ENCODE measurements around the gene CCNO.

The CCNO gene

DNA sequence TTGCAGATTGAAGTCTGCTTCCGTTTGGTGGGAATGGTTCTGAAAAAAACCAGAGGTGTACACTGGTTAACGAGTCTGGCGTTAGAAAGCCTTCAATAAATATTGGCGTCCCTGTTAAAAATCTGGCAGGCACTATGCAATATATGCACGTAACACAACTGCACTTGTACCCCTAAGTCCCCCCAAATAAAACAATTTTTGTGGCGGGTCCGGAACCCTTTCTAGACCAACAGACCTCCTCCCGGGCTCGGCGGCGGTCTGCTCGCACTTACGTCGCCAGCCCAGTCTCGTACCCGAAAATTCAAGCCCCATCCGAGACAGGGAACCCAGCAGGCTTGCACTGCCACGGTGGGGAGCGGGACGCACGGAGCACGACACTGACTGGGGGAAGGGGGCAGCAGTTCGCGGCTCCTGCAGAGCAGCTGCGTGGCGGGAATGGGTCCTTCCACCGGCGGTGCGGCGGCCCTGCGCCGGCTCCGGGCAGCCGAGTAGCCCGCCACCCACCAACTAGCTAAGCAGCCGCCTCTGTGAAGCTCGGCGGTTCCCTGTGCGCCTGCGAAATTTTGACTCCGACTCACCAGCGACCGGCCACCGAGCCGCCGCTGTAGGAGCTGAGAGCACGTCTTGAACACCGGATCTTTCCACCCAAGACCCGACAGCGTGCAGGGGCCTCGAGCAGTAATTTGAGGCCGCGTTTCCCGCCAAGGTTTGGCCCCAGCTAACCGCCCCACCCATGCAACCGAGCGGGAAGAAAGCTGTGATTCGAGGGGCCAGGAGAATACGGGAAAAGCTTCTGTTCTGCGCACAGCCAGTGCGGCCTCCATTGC is 10.2 kb downstream of the CCNO start:
- no peak overlapping the region for H3K4me3 ChIP-seq (replicated peaks in 1 of 2; ENCODE audit: low read depth in 2 of 2, low read length in 2 of 2)
- TF ChIP-seq, protein P1, sequence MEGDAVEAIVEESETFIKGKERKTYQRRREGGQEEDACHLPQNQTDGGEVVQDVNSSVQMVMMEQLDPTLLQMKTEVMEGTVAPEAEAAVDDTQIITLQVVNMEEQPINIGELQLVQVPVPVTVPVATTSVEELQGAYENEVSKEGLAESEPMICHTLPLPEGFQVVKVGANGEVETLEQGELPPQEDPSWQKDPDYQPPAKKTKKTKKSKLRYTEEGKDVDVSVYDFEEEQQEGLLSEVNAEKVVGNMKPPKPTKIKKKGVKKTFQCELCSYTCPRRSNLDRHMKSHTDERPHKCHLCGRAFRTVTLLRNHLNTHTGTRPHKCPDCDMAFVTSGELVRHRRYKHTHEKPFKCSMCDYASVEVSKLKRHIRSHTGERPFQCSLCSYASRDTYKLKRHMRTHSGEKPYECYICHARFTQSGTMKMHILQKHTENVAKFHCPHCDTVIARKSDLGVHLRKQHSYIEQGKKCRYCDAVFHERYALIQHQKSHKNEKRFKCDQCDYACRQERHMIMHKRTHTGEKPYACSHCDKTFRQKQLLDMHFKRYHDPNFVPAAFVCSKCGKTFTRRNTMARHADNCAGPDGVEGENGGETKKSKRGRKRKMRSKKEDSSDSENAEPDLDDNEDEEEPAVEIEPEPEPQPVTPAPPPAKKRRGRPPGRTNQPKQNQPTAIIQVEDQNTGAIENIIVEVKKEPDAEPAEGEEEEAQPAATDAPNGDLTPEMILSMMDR (IDR thresholded peaks at IDR 0.05; ENCODE audit: low read depth, low read length), result no peak
- no peak for DNase-seq (ENCODE audit: low read depth in 2 of 2)

DNA sequence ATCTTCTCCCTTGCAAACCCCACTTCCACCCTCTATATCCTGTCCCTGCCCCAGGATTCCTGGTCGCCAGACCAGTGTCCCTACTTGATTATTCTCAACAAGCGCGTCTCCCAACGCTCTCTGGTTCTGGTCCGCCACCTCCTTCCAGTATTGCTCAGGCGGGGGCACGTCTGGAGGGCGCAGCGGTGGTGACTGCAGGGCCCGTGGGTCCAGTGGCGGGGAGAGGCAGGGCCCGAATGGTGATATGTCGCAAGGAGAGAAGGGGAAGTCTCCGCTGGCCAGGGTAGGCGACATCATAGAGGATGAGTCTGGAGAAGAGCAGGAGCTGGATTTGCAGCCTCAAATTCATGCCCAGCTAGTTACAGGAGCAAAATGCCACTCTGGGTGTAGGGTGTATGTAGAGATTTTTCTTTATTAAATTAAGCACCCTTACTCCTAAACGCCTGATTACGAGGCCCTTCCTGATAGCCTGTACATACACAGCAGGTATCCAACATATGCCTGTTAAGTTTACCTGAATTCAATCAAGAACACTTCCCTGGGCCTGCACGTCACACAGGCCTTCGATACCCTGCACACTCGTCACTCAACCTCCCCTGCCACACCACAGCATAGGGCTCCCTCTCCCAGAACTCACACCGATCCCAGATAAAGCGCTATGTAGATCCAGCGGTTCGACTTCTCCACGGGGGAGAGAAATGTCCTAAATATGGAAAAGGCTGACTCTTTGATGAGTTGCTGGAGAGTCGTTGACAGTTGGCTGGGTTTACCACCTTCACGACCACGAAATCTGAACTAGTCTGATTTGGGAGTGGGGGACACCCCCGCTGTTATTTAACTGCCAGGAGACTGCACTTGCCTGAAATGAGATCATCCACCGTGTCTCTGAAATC is 11.1 kb downstream of the CCNO start:
- no peak overlapping the region for H3K4me3 ChIP-seq (replicated peaks in 1 of 2; ENCODE audit: low read depth in 2 of 2, low read length in 2 of 2)
- DNase-seq (ENCODE audit: low read depth in 2 of 2), result no peak
- TF ChIP-seq, protein P1 (IDR thresholded peaks at IDR 0.05; ENCODE audit: low read depth, low read length), result no peak

DNA sequence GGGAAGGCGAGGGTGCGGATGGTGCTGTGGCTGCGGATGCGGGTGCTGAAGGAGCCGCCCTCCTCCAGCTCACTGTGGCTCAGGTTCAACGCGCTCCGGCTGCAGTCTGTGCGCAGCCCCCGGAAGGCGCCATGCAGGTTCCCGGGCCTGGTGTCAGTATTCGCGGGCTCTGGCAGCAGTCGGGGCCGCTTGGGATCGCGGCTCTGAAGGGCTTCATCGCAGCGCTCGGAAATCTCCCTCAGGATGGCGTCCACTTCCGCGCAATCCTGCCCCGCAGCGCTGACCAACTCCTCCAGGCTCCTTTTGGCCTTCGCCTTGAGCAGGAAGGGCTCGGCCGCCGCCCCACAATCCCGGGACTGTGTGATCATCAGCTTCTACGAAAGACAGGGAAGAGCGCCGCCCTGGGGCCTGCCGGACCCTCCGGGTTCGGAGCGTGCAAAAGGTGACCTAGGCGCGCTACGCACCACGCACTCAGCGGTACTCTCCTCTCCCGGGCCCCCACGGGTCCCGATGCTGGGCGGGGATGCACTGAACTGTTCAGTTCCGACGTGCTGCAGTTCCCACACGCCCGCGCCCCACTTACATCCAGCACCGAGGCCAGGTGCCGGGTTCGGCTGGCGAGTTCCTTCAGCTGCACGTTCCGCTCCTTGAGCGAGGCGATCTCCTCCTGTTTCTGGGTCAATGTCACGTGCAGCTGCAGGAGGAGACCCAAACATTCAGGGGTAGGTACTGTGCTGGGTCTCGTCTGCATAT is 12.8 kb downstream of the CCNO start:
- DNase-seq (ENCODE audit: low read depth in 2 of 2), result no peak
- H3K4me3 ChIP-seq (replicated peaks in 1 of 2; ENCODE audit: low read depth in 2 of 2, low read length in 2 of 2), result peak overlapping the region; percentile 32 to 35
- TF ChIP-seq, protein P1 (IDR thresholded peaks at IDR 0.05; ENCODE audit: low read depth, low read length), result no peak

DNA sequence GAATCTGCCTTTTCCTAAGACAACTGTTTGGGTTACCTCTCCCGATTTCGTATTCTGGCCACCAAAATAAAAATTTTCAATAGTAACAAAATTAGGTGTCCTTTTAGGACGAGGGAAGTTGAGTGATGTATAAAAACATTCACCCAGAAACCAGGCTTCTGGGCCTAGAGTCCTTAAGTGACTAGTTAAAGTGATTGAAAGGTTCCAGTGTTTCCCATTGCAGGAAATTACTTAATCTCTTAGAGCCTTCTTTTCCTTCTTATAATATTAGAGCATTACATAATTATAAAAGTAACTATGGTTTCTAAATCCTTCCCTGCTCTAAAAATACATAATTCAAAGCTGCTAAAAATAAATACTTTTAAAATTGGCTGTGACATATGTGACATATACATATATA is 13.6 kb downstream of the CCNO start:
- DNase-seq (ENCODE audit: low read depth in 2 of 2), result no peak
- TF ChIP-seq, protein P1 (IDR thresholded peaks at IDR 0.05; ENCODE audit: low read depth, low read length), result no peak
- no peak overlapping the region for H3K4me3 ChIP-seq (replicated peaks in 1 of 2; ENCODE audit: low read depth in 2 of 2, low read length in 2 of 2)

DNA sequence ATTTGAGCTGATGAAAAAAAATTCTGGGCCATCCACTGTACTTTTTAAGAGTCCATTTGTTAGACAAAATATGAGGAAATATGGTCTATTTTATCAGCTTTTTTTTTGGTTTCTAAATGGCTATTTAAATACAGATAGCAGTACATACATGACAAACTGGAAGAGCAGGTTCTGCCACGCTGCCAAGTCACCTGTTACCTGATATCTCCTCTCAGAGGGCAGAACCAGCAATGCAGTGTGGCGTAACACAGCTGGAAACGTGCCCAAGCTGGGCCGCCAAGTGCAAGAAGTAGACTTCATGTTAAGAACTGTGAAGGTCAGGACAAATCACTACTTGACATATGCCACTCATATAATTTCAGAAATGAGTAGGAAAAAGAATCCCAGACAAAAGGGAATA is 14.4 kb downstream of the CCNO start:
- no peak for DNase-seq (ENCODE audit: low read depth in 2 of 2)
- TF ChIP-seq, protein P1 (IDR thresholded peaks at IDR 0.05; ENCODE audit: low read depth, low read length), result no peak

DNA sequence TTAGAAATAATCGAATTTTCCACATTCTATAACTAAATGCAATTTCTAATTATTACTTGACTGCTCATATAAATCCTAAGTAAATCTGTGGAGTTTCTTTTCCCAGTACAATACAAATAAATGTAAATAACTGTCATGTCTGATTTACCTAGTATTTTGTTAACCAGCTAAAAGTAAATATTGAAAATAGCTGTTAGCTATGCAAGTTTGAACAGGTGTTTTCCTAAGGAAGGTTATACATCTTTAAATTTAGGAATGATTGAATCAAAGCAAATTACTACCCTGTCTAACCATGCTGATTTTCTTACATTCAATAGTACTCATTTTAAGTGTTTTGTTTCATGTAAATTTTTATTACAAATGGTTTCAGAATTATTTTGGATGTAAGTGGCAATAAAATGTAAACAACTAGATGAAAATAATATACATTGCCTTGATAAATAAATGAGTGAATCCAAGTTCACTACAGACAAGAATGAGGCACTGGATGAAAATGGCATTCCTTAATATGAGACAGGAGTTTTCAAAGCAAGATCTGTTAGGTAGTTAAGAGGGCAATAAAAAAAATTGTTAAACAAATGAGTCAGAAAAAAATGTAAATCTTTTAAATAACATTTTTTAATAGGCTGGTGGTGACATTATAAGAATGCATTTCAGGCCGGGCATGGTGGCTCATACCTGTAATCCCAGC is 22.1 kb downstream of the CCNO start:
- TF ChIP-seq, protein P1 (IDR thresholded peaks at IDR 0.05; ENCODE audit: low read depth, low read length), result no peak
- DNase-seq (ENCODE audit: low read depth in 2 of 2), result no peak
- H3K4me3 ChIP-seq (replicated peaks in 1 of 2; ENCODE audit: low read depth in 2 of 2, low read length in 2 of 2), result no peak overlapping the region

More for the DNA sequence above, 14.4 kb downstream of the CCNO start:
- H3K4me3 ChIP-seq (replicated peaks in 1 of 2; ENCODE audit: low read depth in 2 of 2, low read length in 2 of 2), result no peak overlapping the region

Measured in cardiac fibroblast (primary cell).